Fibroblast of lung (primary cell): ENCODE data around the gene EHMT1. TPM values are rescaled to one million over a fixed set of nuclear protein-coding genes. Genes with fewer than 3 reads are reported as not detected.

Experiments
- DNase-seq, 2 donors: peaks; one replicate each; pipeline versions ENCODE4 v3.0.0 to v3.0.0-alpha.2; 2010; ENCODE audit warnings: low read depth in 2 of 2
- H2AFZ ChIP-seq: 2 replicates; pipeline ENCODE4 v1.5.1; 2012; ENCODE audit warnings: low read length, control low read depth, inconsistent platforms
- H3K27ac ChIP-seq: 2 replicates; pipeline ENCODE4 v1.5.1; 2011; ENCODE audit warnings: low read length, control low read depth; ENCODE audit not compliant: insufficient read depth
- H3K27me3 ChIP-seq: 2 replicates; pipeline ENCODE4 v1.5.1; 2011; ENCODE audit warnings: mild to moderate bottlenecking, low read length; ENCODE audit not compliant: control insufficient read depth, insufficient read depth
- H3K36me3 ChIP-seq: 2 replicates; pipeline ENCODE4 v1.5.1; 2011; ENCODE audit warnings: low read length; ENCODE audit not compliant: control insufficient read depth, insufficient read depth
- H3K4me1 ChIP-seq: 2 replicates; pipeline ENCODE4 v1.5.1; 2011; ENCODE audit warnings: low read length; ENCODE audit not compliant: control insufficient read depth, insufficient read depth; ENCODE audit errors: extremely low read depth
- H3K4me2 ChIP-seq: 2 replicates; pipeline ENCODE4 v1.5.1; 2011; ENCODE audit warnings: low read length, control low read depth; ENCODE audit not compliant: insufficient read depth; ENCODE audit errors: extremely low read depth
- H3K4me3 ChIP-seq, 4 experiments: fragments of 200-600 bp in 1 of 4; sonication (generic) in 1 of 4; replicated peaks in 1 of 4; 2 replicates each; pipeline ENCODE4 v1.5.1; 2011 to 2016; ENCODE audit warnings: low read length in 4 of 4, low read depth in 3 of 4, mild to moderate bottlenecking in 3 of 4, control low read depth in 2 of 4, inconsistent platforms in 1 of 4, mixed read lengths in 1 of 4; ENCODE audit not compliant: insufficient read depth in 1 of 4; ENCODE audit errors: control extremely low read depth in 1 of 4
- H3K79me2 ChIP-seq: 2 replicates; pipeline ENCODE4 v1.5.1; 2012; ENCODE audit warnings: mild to moderate bottlenecking, low read length, inconsistent platforms; ENCODE audit not compliant: control insufficient read depth, insufficient read depth
- H3K9ac ChIP-seq: 2 replicates; pipeline ENCODE4 v1.5.1; 2011; ENCODE audit warnings: mild to moderate bottlenecking, low read length, control low read depth; ENCODE audit not compliant: insufficient read depth
- H3K9me3 ChIP-seq: 2 replicates; pipeline ENCODE4 v1.5.1; 2012; ENCODE audit warnings: low read depth, low read length; ENCODE audit not compliant: control insufficient read depth, insufficient read depth
- H4K20me1 ChIP-seq: 2 replicates; pipeline ENCODE4 v1.5.1; 2011; ENCODE audit warnings: low read length; ENCODE audit not compliant: control insufficient read depth, insufficient read depth; ENCODE audit errors: extremely low read depth
- CTCF ChIP-seq, 2 donors: IDR thresholded peaks in 1 of 2; conservative IDR thresholded peaks in 1 of 2; 1 replicate in 1 of 2; 2 replicates in 1 of 2; pipeline ENCODE4 v1.5.1; 2011 to 2012; ENCODE audit warnings: low read length in 2 of 2, control low read depth in 1 of 2, inconsistent platforms in 1 of 2, low read depth in 1 of 2, mild to moderate bottlenecking in 1 of 2
- EZH2 ChIP-seq: IDR thresholded peaks from 2 replicates; pipeline ENCODE4 v1.5.1; 2012; ENCODE audit warnings: low read length, control low read depth, mild to moderate bottlenecking; ENCODE audit errors: missing control alignments
- polyA plus RNA-seq, 2 donors: library from polyadenylated mRNA; depleted of rRNA in 1 of 2; stranded (reverse) in 1 of 2; unstranded in 1 of 2; fragments of >200 nt; gene quantifications; 2 replicates each; pipeline ENCODE4 v1.2.1, GENCODE V29; 2011 to 2012; ENCODE audit warnings: missing spikeins in 1 of 2
- total RNA-seq: library from RNA; depleted of rRNA; stranded (reverse); fragments of >200 nt; gene quantifications from 2 replicates; pipeline ENCODE4 v1.2.1, GENCODE V29; 2014

The EHMT1 gene
- total and polyA plus RNA-seq, 2 donors (not counting 1 experiment from before 2014, with no cell fraction given), result 22.4 to 48.6 TPM

DNA sequence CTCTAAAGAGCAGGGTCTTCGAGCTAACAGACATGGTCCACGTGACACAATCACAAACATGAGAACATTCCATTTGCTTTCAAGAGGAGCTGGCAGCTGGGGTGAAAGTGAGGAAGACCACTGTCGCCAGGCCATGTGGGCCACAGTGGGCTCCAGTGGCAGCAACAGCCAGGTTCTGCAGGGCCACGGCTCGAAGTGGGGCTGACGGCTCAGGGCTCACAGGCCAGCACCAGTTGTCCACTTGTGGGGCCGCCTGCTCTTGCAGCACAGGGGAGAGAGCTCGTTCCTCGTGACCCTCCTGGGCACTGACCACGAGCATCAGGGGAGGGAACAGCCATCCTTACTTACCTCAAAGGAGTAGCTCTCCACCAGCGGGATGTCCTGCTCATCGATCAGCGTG is 30.5 kb upstream of the EHMT1 start:
- Histone ChIP-seq H3K4me3 (no peak overlapping the region), H3K4me2 (no peak overlapping the region), H3K79me2 (peaks cover 18% of the 10 kb centered on the region), H3K27me3 (no peaks in the 10 kb centered on the region), H4K20me1 (no peaks in the 10 kb centered on the region), H3K27ac (no peak overlapping the region), H3K4me1 (peaks cover 4% of the 10 kb centered on the region), H3K36me3 (peaks cover 21% of the 10 kb centered on the region), H2AFZ (no peak overlapping the region), H3K9me3 (no peaks in the 10 kb centered on the region), H3K9ac (no peak overlapping the region)
- no peak for DNase-seq
- TF ChIP-seq CTCF (conservative IDR thresholded peaks at IDR 0.05 in 1 of 2, IDR thresholded peaks at IDR 0.05 in 1 of 2; ENCODE audit: low read depth in 1 of 2, low read length in 2 of 2), result no peak
- no peak for TF ChIP-seq EZH2

DNA sequence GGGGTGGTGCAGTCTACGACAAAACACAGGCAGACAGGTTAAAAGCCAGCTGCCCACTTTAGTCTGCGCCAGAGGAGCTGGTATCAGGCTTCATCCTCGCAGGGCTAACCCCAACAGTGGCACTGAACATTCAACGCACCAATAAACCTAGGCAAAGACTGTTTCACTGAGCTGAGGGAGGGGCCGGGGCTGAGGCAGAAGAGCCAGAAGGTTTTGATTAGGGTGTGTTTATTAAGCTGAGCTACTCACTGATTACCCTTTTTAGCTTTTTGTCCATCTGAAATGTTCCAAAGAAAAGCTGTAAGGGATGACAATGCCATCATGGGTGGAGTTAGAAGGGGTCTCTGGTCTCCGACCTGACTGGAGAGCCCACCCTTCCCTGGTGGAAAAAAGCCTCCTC is 29.9 kb upstream of the EHMT1 start:
- Histone ChIP-seq H3K27me3 (no peaks in the 10 kb centered on the region), H3K36me3 (peaks cover 18% of the 10 kb centered on the region), H3K4me1 (peaks cover 4% of the 10 kb centered on the region), H2AFZ (no peak overlapping the region), H3K9me3 (no peaks in the 10 kb centered on the region), H4K20me1 (no peaks in the 10 kb centered on the region), H3K27ac (no peak overlapping the region), H3K9ac (no peak overlapping the region), H3K4me2 (peak overlapping the region; percentile 99), H3K4me3 (peak overlapping the region; percentile 54 to 75 (median 72)), H3K79me2 (peaks cover 18% of the 10 kb centered on the region)
- DNase-seq, result no peak
- TF ChIP-seq CTCF (conservative IDR thresholded peaks at IDR 0.05 in 1 of 2, IDR thresholded peaks at IDR 0.05 in 1 of 2; ENCODE audit: low read depth in 1 of 2, low read length in 2 of 2) (no peak), EZH2 (no peak)

DNA sequence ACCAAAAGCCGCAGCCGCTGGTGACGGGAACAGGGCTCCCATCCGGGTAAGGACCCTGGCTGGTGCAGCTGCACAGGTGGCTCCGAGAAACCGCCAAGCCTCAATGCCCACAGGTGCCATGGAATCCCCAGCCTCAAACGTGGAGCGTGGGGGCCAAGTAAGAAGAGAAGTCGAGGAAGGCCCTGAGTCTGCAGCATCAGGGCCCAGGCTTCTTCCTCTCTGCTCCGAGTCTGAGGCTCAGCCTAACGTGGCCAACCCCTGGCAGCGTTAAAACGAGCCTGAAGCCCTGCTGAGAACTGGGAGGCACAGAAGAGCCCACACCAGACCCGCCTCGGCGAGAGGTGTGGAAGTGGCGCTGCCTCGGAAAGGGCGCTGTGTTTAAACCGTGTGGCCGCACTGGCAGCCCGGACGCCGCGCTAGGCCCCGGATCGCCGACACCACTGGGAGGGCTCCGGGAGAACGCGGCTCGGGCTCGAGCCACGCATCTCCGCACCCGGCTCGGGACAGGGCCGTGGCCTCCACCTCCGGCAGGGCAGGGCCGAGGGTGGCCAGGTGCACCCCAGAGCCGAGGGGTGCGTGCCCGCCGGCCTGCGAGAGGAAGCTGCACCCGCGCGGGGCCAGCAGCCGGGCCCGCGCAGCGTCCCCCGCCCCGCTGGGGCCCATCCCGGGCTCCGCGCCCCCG is 29.2 kb upstream of the EHMT1 start:
- peak overlapping the region; percentile 50 for H3K27ac ChIP-seq
- no peaks in the 10 kb centered on the region for H3K27me3 ChIP-seq
- peaks cover 18% of the 10 kb centered on the region for H3K79me2 ChIP-seq
- H3K4me3 ChIP-seq, result peak overlapping the region; percentile 54 to 75 (median 72)
- TF ChIP-seq CTCF (conservative IDR thresholded peaks at IDR 0.05 in 1 of 2, IDR thresholded peaks at IDR 0.05 in 1 of 2; ENCODE audit: low read depth in 1 of 2, low read length in 2 of 2), result no peak
- TF ChIP-seq EZH2, result no peak
- H3K4me1 ChIP-seq, result peaks cover 4% of the 10 kb centered on the region
- H4K20me1 ChIP-seq, result no peaks in the 10 kb centered on the region
- peak overlapping the region; percentile 99 for H3K4me2 ChIP-seq
- H3K9ac ChIP-seq, result peak overlapping the region; percentile 77
- peak in 1 of 2 donors; percentile 20 for DNase-seq
- no peak overlapping the region for H2AFZ ChIP-seq
- peaks cover 18% of the 10 kb centered on the region for H3K36me3 ChIP-seq
- no peaks in the 10 kb centered on the region for H3K9me3 ChIP-seq
